PC-9 (cell line): ENCODE results near the gene ZNF316. TPM values are rescaled to one million over a fixed set of nuclear protein-coding genes. Genes with fewer than 3 reads are reported as not detected.

Experiments
- Bru-seq: library from RNA; stranded (reverse); fragments of 400-500 nt; gene quantifications from one replicate; lab custom pipeline; 2021; lab: Mats Ljungman, UMichigan
- BruChase-seq, 2 experiments: library from RNA; stranded (reverse); fragments of 400-500 nt; gene quantifications; one replicate each; lab custom pipeline; 2021; lab: Mats Ljungman, UMichigan
- BruUV-seq: library from RNA; stranded (reverse); fragments of 400-500 nt; replicated peaks from 2 replicates; lab custom pipeline; 2021; lab: Mats Ljungman, UMichigan
- CTCF ChIA-PET: fragments of 300-600 bp; sonication (Branson Sonifier 250); formaldehyde crosslinking; loops from one replicate; lab custom pipeline; 2022; ENCODE audit warnings: antibody characterized with exemption; lab: Charles Lee
- POLR2A ChIA-PET: fragments of 300-600 bp; sonication (Branson Sonifier 250); formaldehyde crosslinking; loops from one replicate; lab custom pipeline; 2022; ENCODE audit warnings: antibody characterized with exemption; ENCODE audit not compliant: unreplicated experiment; lab: Charles Lee
- DNase-seq, 2 experiments: peaks; one replicate each; pipeline versions ENCODE4 v3.0.0 to v3.0.0-alpha.2; 2015 to 2022; ENCODE audit warnings: mixed read lengths in 1 of 2
- H2AFZ ChIP-seq: fragments of 200-600 bp; sonication (generic); 2 replicates; pipeline ENCODE4 v1.8.1; 2017; ENCODE audit warnings: antibody characterized with exemption
- H3F3A ChIP-seq: fragments of 200-600 bp; sonication (generic); 2 replicates; pipeline ENCODE4 v1.8.1; 2017; ENCODE audit warnings: antibody characterized with exemption, mild to moderate bottlenecking, low read depth; ENCODE audit not compliant: insufficient read depth
- H3K27ac ChIP-seq: fragments of 200-600 bp; sonication (generic); 2 replicates; pipeline ENCODE4 v1.6.1; 2016; ENCODE audit warnings: mixed run types
- H3K27me3 ChIP-seq: fragments of 200-600 bp; sonication (generic); 2 replicates; pipeline ENCODE4 v1.6.1; 2016; ENCODE audit warnings: low read depth, mixed run types; ENCODE audit not compliant: insufficient read depth
- H3K36me3 ChIP-seq: fragments of 200-600 bp; sonication (generic); 2 replicates; pipeline ENCODE4 v1.6.1; 2016; ENCODE audit warnings: low read depth, mixed run types
- H3K4me1 ChIP-seq: fragments of 200-600 bp; sonication (generic); replicated peaks from 2 replicates; pipeline ENCODE4 v1.6.1; 2016; ENCODE audit warnings: mixed run types; ENCODE audit not compliant: insufficient read depth
- H3K4me2 ChIP-seq: fragments of 200-600 bp; sonication (generic); 2 replicates; pipeline ENCODE4 v1.6.1; 2017; ENCODE audit warnings: mixed run types
- H3K4me3 ChIP-seq: fragments of 200-600 bp; sonication (generic); 2 replicates; pipeline ENCODE4 v1.6.1; 2016; ENCODE audit warnings: mixed run types
- H3K79me2 ChIP-seq: fragments of 200-600 bp; sonication (generic); 2 replicates; pipeline ENCODE4 v1.6.1; 2017; ENCODE audit warnings: low read depth, mixed run types
- H3K9me2 ChIP-seq: fragments of 200-600 bp; sonication (generic); 2 replicates; pipeline ENCODE4 v1.8.1; 2017; ENCODE audit warnings: mild to moderate bottlenecking; ENCODE audit not compliant: insufficient read depth
- H3K9me3 ChIP-seq: fragments of 200-600 bp; sonication (generic); 2 replicates; pipeline ENCODE4 v1.8.1; 2016; ENCODE audit warnings: low read depth; ENCODE audit not compliant: insufficient read depth
- H4K20me1 ChIP-seq: fragments of 200-600 bp; sonication (generic); 2 replicates; pipeline ENCODE4 v1.8.1; 2017; ENCODE audit not compliant: insufficient read depth
- CTCF ChIP-seq: fragments of 200-600 bp; sonication (generic); conservative IDR thresholded peaks from 2 replicates; pipeline ENCODE4 v1.6.1; 2017; ENCODE audit warnings: mixed run types, antibody characterized with exemption, mild to moderate bottlenecking, moderate library complexity
- EZH2 ChIP-seq: fragments of 200-600 bp; sonication (generic); IDR thresholded peaks from 2 replicates; pipeline ENCODE4 v1.8.0; 2017; ENCODE audit warnings: antibody characterized with exemption, low read depth
- intact Hi-C: fragments of 100-400 bp; cut with micrococcal nuclease; formaldehyde crosslinking; loops from one replicate; pipeline ENCODE4 v1.10.0; 2022; ENCODE audit not compliant: unreplicated experiment
- long read RNA-seq: library from polyadenylated mRNA; stranded (forward); transcript quantifications from one replicate; pipeline ENCODE4 v2.0.0, GENCODE V29; 2022
- total RNA-seq: library from RNA; stranded (reverse); gene quantifications from 2 replicates; pipeline ENCODE4 v1.2.3, GENCODE V29; 2021

The ZNF316 gene
- total RNA-seq: 28.4 and 34.8 TPM in 2 replicates
- Bru-seq, nascent RNA: percentile 59 among the genes with signal in this experiment
- percentile 72 among the genes with signal in this experiment for BruChase-seq, experiment 1, labeled RNA remaining after a 2-hour chase
- BruChase-seq, experiment 2, labeled RNA remaining after a 6-hour chase: percentile 76 among the genes with signal in this experiment
- long read RNA-seq, partial matches to known transcripts: 0 of 8 reads
- long read RNA-seq, other reads (novel, unspliced or antisense): 8 of 8 reads

GRCh38 chr7:6636741-6637543, at the start of gene ZNF316:
ZNF316 (plus strand) TSS chr7:6637318; CDS start chr7:6642410, 5,092 bp downstream.
- Histone ChIP-seq H3K27me3 (no peaks in the 10 kb centered on the region), H3K4me3 (peak within 1 kb of the TSS; percentile 98), H2AFZ (peak within 1 kb of the TSS; percentile 94), H3K4me1 (peaks cover 21% of the 10 kb centered on the region), H4K20me1 (0 out of 2 replicates have a peak, but pooled peaks cover 4% of the 10 kb centered on the region), H3K27ac (no peak within 1 kb of the TSS; the same call in 1 of the 2 replicates), H3K79me2 (peaks cover 32% of the 10 kb centered on the region), H3K36me3 (peaks cover 4% of the 10 kb centered on the region; the same call in 1 of the 2 replicates), H3K9me3 (no peaks in the 10 kb centered on the region), H3F3A (peaks cover 17% of the 10 kb centered on the region), H3K9me2 (no peaks in the 10 kb centered on the region), H3K4me2 (peak within 1 kb of the TSS; percentile 91)
- ChIA-PET POLR2A (no interaction called here), CTCF (interaction anchor here (0.6 kb wide), 3 partner anchors 19 to 291 kb away, joined by 3 to 6 read pairs (median 3); no protein-coding TSS in a partner anchor)
- DNase-seq: peak in 1 of 2 experiments; percentile 44
- intact Hi-C loops: loop anchor here (1.0 to 5.0 kb wide), 2 partner anchors 47 to 120 kb away; partner anchors contain the start of gene INTS15
- TF ChIP-seq CTCF (no peak), EZH2 (no peak)
- BruUV-seq: no TSS peak

- no TSS peak for BruUV-seq
- POLR2A ChIA-PET: no interaction called here
- no peak overlapping the region for H3K4me2 ChIP-seq
- no peak for DNase-seq
- H2AFZ ChIP-seq: no peak overlapping the region
- H3K4me1 ChIP-seq: peaks cover 13% of the 10 kb centered on the region
- H3K27ac ChIP-seq: no peak overlapping the region
- no peak overlapping the region for H3K4me3 ChIP-seq
- H4K20me1 ChIP-seq: no peaks in the 10 kb centered on the region
- no peaks in the 10 kb centered on the region for H3K27me3 ChIP-seq
- no peaks in the 10 kb centered on the region for H3K9me2 ChIP-seq
- peaks cover 27% of the 10 kb centered on the region for H3K36me3 ChIP-seq
- H3K9me3 ChIP-seq: no peaks in the 10 kb centered on the region
- TF ChIP-seq EZH2 (no peak), CTCF (no peak)
- peaks cover 15% of the 10 kb centered on the region for H3K79me2 ChIP-seq
- intact Hi-C loops: loop anchor here (5.0 kb wide), 1 partner anchor 339 kb away; no protein-coding TSS in a partner anchor
- peaks cover 7% of the 10 kb centered on the region; the same call in 1 of the 2 replicates for H3F3A ChIP-seq
- CTCF ChIA-PET: no interaction called here
Measured at GRCh38 chr7:6588566-6588965, 48.6 kb upstream of the ZNF316 start.

GRCh38 chr7:6589151-6589828, 47.8 kb upstream of the ZNF316 start:
- DNase-seq: no peak
- Histone ChIP-seq H3F3A (peaks cover 7% of the 10 kb centered on the region; the same call in 1 of the 2 replicates), H3K4me1 (peaks cover 13% of the 10 kb centered on the region), H4K20me1 (no peaks in the 10 kb centered on the region), H2AFZ (peak overlapping the region; percentile 75; the same call in 1 of the 2 replicates), H3K36me3 (peaks cover 26% of the 10 kb centered on the region), H3K4me2 (peak overlapping the region; percentile 79), H3K9me2 (no peaks in the 10 kb centered on the region), H3K27ac (no peak overlapping the region), H3K79me2 (peaks cover 15% of the 10 kb centered on the region), H3K27me3 (no peaks in the 10 kb centered on the region), H3K4me3 (peak overlapping the region; percentile 92; the same call in 1 of the 2 replicates), H3K9me3 (no peaks in the 10 kb centered on the region)
- POLR2A ChIA-PET: no interaction called here
- CTCF ChIA-PET: interaction anchor here (0.6 to 1.0 kb wide), 3 partner anchors 11 to 1391 kb away, joined by 3 to 4 read pairs (median 3); no protein-coding TSS in a partner anchor
- intact Hi-C loops: loop anchor here (5.0 kb wide), 1 partner anchor 338 kb away; no protein-coding TSS in a partner anchor
- no TSS peak for BruUV-seq
- TF ChIP-seq CTCF: 0 out of 2 replicates have a peak, but pooled peaks have one; percentile 50
- TF ChIP-seq EZH2: no peak
